Parathyroid adenoma (tissue), 2 donors: ENCODE results near the gene LNPEP.

Experiments
- H2AFZ ChIP-seq: fragments of 300-600 bp; sonication (generic); one replicate; pipeline ENCODE4 v1.7.0; 2017; ENCODE audit warnings: antibody characterized with exemption, mild to moderate bottlenecking
- H3K27ac ChIP-seq: fragments of 300-600 bp; sonication (generic); one replicate; pipeline ENCODE4 v1.7.0; 2017
- H3K27me3 ChIP-seq: fragments of 300-600 bp; sonication (generic); one replicate; pipeline ENCODE4 v1.7.0; 2017; ENCODE audit warnings: low read length; ENCODE audit not compliant: control insufficient read depth, insufficient read depth
- H3K36me3 ChIP-seq: fragments of 300-600 bp; sonication (generic); one replicate; pipeline ENCODE4 v1.7.0; 2017; ENCODE audit warnings: low read length; ENCODE audit not compliant: control insufficient read depth, insufficient read depth
- H3K4me1 ChIP-seq: fragments of 300-600 bp; sonication (generic); one replicate; pipeline ENCODE4 v1.7.0; 2017; ENCODE audit warnings: control low read depth
- H3K4me2 ChIP-seq: fragments of 300-600 bp; sonication (generic); one replicate; pipeline ENCODE4 v1.7.0; 2017; ENCODE audit warnings: low read length
- H3K4me3 ChIP-seq: fragments of 300-600 bp; sonication (generic); one replicate; pipeline ENCODE4 v1.7.0; 2017; ENCODE audit warnings: low read depth, low read length
- H3K79me2 ChIP-seq: fragments of 300-600 bp; sonication (generic); one replicate; pipeline ENCODE4 v1.7.0; 2017; ENCODE audit warnings: control low read depth
- H3K9ac ChIP-seq: fragments of 300-600 bp; sonication (generic); one replicate; pipeline ENCODE4 v1.7.0; 2017; ENCODE audit warnings: mild to moderate bottlenecking
- H3K9me3 ChIP-seq: fragments of 300-600 bp; sonication (generic); one replicate; pipeline ENCODE4 v1.7.0; 2017; ENCODE audit warnings: low read length; ENCODE audit not compliant: control insufficient read depth
- CTCF ChIP-seq: fragments of 300-600 bp; sonication (generic); IDR thresholded peaks from one replicate; pipeline ENCODE4 v1.7.0; 2017; ENCODE audit warnings: antibody characterized with exemption, mild to moderate bottlenecking
- donor health status: primary hyperparathyroidism.

Gene LNPEP

GRCh38 chr5:96901841-96902240 is 34.0 kb upstream of the LNPEP start:
- TF ChIP-seq CTCF: no peak
- Histone ChIP-seq H2AFZ (no peak overlapping the region), H3K4me2 (no peak overlapping the region), H3K9ac (no peak overlapping the region), H3K27me3 (no peaks in the 10 kb centered on the region), H3K79me2 (no peaks in the 10 kb centered on the region), H3K4me1 (no peaks in the 10 kb centered on the region), H3K9me3 (no peaks in the 10 kb centered on the region), H3K36me3 (no peaks in the 10 kb centered on the region), H3K27ac (no peak overlapping the region), H3K4me3 (no peak overlapping the region)

GRCh38 chr5:96902876-96903275 is 33.0 kb upstream of the LNPEP start:
- no peaks in the 10 kb centered on the region for H3K79me2 ChIP-seq
- H3K4me1 ChIP-seq: no peaks in the 10 kb centered on the region
- TF ChIP-seq CTCF: no peak
- no peaks in the 10 kb centered on the region for H3K27me3 ChIP-seq
- no peaks in the 10 kb centered on the region for H3K9me3 ChIP-seq
- H2AFZ ChIP-seq: no peak overlapping the region
- H3K9ac ChIP-seq: no peak overlapping the region
- no peak overlapping the region for H3K4me2 ChIP-seq
- no peaks in the 10 kb centered on the region for H3K36me3 ChIP-seq
- no peak overlapping the region for H3K4me3 ChIP-seq
- H3K27ac ChIP-seq: no peak overlapping the region

DNA sequence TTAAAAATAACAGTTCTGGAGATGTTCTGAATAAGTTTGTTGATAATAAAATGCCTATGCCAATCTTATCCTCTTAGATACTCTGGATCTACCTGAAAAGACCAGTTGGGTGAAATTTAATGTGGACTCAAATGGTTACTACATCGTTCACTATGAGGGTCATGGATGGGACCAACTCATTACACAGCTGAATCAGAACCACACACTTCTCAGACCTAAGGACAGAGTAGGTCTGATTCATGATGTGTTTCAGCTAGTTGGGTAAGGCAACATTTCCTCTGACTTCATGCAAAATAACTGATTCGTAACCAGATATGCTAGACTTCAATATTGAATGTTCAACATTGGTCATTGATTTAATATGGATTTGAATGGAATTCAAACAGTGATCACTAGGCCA is 32.6 kb upstream of the LNPEP start:
- Histone ChIP-seq H3K4me3 (no peak overlapping the region), H3K4me1 (no peaks in the 10 kb centered on the region), H3K27ac (no peak overlapping the region), H3K36me3 (no peaks in the 10 kb centered on the region), H3K4me2 (no peak overlapping the region), H3K9ac (no peak overlapping the region), H3K9me3 (no peaks in the 10 kb centered on the region), H3K79me2 (no peaks in the 10 kb centered on the region), H3K27me3 (no peaks in the 10 kb centered on the region), H2AFZ (no peak overlapping the region)
- TF ChIP-seq CTCF: no peak

DNA sequence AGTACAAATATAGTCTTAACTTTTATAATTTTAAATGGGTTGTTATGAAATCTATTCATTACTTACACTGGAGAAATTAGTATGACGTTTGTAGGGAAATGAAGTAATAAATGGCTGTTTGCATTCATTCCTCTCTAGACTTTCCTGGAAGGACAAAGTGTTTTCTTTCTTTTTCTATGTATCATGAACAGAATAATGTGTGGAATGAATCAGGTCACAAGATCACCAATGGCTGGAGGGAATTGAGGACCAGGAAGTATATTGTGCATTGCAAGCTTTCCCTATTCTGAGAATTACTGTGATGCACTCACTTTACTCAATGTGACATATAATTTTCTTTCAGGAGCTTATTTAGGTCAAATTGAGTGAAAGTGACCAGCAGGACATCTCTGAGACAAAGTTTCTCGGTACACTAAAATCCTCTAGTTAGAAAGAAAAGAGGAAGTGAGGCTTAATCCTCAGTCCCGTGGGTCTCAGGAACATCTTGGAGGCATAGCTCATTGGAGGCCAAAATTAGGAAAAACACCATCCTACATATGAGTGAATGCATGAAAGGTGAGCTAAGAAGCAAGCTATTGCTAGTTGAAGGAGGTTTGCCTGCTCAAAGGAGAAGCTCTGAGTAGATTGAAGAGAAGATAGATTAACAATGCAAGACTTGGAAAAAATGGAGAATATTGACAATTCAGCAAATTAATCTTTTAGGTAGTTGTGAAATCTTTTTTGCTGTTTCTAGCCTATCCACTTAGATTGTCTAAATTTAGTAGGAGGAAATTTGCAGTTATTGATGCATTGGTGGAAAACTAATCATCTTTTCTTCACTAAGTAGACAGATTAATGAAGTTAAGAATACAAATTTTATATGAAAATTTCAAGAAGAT is 31.6 kb upstream of the LNPEP start:
- Histone ChIP-seq H3K36me3 (no peaks in the 10 kb centered on the region), H3K4me3 (no peak overlapping the region), H3K9ac (no peak overlapping the region), H3K79me2 (no peaks in the 10 kb centered on the region), H3K4me1 (no peaks in the 10 kb centered on the region), H3K9me3 (no peaks in the 10 kb centered on the region), H3K4me2 (no peak overlapping the region), H3K27ac (no peak overlapping the region), H3K27me3 (no peaks in the 10 kb centered on the region), H2AFZ (no peak overlapping the region)
- TF ChIP-seq CTCF: no peak

- no peak overlapping the region for H3K9ac ChIP-seq
- no peak for TF ChIP-seq CTCF
- no peak overlapping the region for H3K27ac ChIP-seq
- no peak overlapping the region for H3K4me3 ChIP-seq
- H3K27me3 ChIP-seq: no peaks in the 10 kb centered on the region
- H3K79me2 ChIP-seq: no peaks in the 10 kb centered on the region
- no peaks in the 10 kb centered on the region for H3K4me1 ChIP-seq
- H2AFZ ChIP-seq: no peak overlapping the region
- no peaks in the 10 kb centered on the region for H3K36me3 ChIP-seq
- H3K4me2 ChIP-seq: no peak overlapping the region
- no peaks in the 10 kb centered on the region for H3K9me3 ChIP-seq
These were observed 30.0 kb upstream of the LNPEP start for GRCh38 chr5:96905864-96906263.
